GM20000 (cell line): ENCODE measurements around the gene ARGLU1.

ENCODE experiments used
- DNase-seq: peaks from one replicate; pipeline ENCODE4 v3.0.0; 2012; ENCODE audit warnings: low spot score
- TF ChIP-seq, protein P1 (sequence below): IDR thresholded peaks from 2 replicates; pipeline ENCODE4 v1.5.1; 2012; ENCODE audit warnings: mild to moderate bottlenecking, control low read depth; ENCODE audit errors: extremely low read depth, missing control alignments

ARGLU1 gene

DNA sequence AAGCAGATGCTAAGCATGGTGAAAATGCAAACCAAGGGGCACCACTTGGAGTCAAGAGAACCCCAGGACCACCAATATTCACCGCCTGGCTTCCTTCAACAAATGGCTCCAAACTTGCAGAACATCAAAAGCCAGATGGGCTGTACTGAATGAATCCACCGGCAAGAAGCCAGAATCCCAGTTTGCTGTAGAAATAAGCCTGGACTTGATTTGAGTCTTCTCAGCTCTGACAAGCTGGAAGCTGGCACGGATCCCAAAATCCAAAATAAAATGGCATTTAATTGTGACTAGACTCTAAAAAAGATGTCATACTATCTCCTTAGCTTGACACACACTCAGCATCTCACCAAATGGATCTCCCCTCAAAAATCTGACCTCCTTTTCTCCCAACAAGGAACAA is 44.4 kb downstream of the ARGLU1 start:
- TF ChIP-seq, protein P1, sequence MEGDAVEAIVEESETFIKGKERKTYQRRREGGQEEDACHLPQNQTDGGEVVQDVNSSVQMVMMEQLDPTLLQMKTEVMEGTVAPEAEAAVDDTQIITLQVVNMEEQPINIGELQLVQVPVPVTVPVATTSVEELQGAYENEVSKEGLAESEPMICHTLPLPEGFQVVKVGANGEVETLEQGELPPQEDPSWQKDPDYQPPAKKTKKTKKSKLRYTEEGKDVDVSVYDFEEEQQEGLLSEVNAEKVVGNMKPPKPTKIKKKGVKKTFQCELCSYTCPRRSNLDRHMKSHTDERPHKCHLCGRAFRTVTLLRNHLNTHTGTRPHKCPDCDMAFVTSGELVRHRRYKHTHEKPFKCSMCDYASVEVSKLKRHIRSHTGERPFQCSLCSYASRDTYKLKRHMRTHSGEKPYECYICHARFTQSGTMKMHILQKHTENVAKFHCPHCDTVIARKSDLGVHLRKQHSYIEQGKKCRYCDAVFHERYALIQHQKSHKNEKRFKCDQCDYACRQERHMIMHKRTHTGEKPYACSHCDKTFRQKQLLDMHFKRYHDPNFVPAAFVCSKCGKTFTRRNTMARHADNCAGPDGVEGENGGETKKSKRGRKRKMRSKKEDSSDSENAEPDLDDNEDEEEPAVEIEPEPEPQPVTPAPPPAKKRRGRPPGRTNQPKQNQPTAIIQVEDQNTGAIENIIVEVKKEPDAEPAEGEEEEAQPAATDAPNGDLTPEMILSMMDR, result no peak
- no peak for DNase-seq

DNA sequence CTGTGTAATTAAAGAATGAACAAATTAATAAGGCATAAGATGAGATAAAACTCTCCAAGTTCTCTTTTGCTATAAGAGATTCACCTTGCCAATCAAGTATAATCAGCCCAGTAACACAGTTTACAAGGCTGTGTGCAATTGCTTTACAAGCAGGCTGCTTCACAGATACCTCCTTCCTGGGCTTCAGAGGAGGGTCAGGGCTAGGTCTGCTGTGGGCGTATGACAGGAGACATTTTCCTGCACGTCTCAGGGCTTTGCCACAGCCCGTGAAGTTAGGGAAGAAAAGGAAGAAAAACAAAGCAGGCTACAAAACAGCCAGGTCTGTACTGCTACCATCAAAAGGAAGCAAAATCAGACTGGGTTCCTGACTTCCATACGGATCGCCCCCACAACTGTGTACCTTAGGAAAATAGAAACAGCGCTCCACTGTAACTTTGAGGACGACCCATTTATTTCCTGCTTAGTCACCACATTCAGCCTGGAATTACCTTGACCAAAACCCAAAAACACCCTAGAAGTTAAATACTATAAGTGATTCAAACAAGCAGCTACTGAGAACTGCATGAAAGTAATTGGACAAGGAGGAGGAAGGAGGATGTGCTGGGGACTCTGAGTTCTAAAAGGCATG is 44.9 kb downstream of the ARGLU1 start:
- DNase-seq, result no peak
- TF ChIP-seq, protein P1, result no peak

DNA sequence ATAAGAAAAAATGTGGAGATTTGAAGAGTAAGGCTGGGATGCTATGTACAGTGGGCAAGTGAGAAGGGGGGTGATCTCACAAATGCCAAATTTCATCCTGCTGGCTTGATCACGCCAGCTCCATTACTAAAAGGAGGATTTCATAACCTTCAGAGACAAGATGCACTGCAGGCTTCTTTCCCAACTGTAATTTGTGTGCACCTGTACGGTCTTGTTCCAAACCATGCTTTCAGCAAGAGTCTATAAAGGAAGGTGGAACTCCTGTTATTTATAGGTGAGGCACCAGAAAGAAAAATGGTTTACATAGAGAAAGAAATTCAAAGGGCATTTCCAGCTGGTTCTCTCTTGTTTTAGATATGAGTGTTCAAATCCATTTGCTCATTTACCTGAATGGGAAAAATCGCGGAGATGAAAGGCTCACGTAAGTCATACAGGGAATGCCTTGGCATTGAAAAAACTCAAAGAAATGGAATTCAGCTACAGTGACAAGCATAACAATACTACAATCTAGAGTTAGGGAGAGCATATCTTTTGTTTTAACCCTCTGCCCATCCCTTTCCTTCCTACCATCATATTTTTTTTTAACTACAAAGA is 45.7 kb downstream of the ARGLU1 start:
- DNase-seq, result no peak
- TF ChIP-seq, protein P1, result no peak

DNA sequence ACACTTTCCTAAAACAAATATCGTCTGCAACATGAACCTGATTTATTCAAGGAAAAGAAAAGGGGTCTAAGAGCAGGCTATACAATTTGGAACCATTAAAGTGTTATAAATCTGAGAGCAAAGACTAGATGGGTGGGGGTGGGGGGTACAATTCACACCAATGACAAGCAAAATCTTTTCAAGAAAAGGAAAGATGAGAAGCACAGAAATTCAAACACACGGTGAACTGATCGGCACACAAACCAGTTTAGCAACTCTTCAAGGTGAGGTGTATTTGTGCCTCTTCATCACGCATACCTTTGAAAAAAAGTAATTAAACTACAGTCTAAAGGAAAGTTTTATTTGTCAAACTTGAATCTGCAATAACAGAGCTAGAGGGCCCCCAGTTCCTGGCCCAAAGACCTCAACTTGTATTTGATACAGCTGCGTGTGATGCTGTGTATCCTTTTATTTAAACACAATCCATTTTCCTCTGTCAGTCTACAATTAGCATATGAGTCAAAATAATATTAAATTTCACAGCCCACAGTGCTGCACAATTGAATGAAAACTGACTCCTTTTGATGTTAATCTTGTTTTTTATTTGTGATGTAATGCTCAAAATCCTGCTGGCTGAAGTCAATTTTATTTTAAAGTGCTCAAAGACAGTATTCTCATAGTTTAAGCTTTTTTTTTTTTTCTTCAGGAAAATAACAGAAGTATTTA is 46.7 kb downstream of the ARGLU1 start:
- TF ChIP-seq, protein P1, result no peak
- no peak for DNase-seq

DNA sequence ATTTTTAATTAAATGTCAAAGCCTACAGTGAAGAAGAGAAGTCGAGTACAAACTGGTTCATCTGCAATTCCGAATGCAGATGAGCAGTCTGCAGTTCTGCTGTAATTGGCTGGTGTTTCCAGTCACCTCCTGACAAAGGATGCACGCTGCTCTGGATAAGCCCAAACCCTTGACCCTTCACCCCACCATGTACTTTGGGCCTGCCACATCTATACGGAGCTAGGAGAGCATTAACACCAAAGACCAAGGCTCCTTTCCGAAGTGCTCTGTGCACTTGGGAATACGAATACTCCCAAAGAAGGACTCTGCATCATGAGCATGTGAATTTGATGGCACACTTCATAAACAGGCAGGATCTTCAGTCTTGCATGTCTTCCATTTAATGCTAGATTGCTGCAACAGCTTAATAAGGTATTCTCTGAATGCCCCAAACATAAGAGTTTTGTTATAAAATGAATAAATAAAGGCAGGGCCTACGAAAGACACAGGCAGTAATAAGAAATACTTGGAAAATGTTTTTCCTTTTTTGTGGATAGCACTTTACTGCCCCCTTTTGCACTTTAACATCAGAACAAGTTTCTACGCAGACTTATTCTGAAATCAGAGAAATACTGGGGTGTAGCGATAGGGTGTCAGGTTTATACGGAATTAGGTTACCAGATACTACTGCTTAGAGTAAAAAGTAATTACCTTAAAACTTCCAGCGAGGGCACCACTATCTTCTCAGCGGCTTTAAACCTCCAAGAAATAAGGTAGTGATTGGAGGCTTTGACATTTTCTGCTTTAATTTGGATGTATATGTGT is 47.5 kb downstream of the ARGLU1 start:
- TF ChIP-seq, protein P1, result no peak
- no peak for DNase-seq

DNA sequence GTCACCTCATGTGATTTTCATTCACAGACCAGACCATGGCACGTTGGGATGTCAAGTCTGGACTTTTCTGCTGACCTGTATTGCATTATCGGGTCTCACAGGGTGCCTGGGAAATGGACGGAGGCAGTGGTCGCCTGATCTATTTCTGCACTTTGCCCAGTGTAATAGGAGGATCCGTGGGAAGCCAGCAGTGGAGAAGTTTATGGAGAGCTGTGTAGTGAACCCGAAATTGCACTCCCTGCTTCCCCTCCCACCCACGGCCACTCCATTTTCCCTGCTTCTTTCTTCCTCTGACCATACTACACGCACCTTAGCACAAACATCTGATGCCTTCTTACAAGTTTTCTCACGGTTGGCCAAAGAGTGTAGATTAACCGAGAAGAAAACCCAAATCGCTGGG is 49.4 kb downstream of the ARGLU1 start:
- no peak for DNase-seq
- TF ChIP-seq, protein P1, result no peak
